GM12878 (cell line): ENCODE measurements around the gene LHFPL4. TPM values are rescaled to one million over a fixed set of nuclear protein-coding genes. Genes with fewer than 3 reads are reported as not detected.

Experiments
- ATAC-seq: fragments of 200-7000 bp; cut with Tn5 transposase; 3 replicates; pipeline ENCODE4 v1.9.1; 2020; ENCODE audit warnings: mild to moderate bottlenecking, moderate library complexity
- BruUV-seq: library from RNA; stranded (reverse); fragments of 400-500 nt; replicated peaks from 2 replicates; lab custom pipeline; 2021; lab: Mats Ljungman, UMichigan
- CTCF ChIA-PET: fragments of 300-600 bp; sonication (Branson Sonifier 250); formaldehyde crosslinking; extraction: SDS; loops from one replicate; lab custom pipeline; 2021; ENCODE audit warnings: inconsistent platforms; lab: Yijun Ruan, JAX
- POLR2A ChIA-PET: fragments of 350-600 bp; formaldehyde crosslinking; extraction: SDS; loops from one replicate; lab custom pipeline; 2021; ENCODE audit warnings: inconsistent platforms; lab: Charles Lee
- RAD21 ChIA-PET: fragments of 300-600 bp; sonication (Branson Sonifier 250); formaldehyde crosslinking; loops from one replicate; lab custom pipeline; 2023; ENCODE audit warnings: antibody characterized with exemption; ENCODE audit not compliant: unreplicated experiment; lab: Charles Lee
- SMC1A ChIA-PET: fragments of 300-600 bp; sonication (Branson Sonifier 250); formaldehyde crosslinking; loops from one replicate; lab custom pipeline; 2023; ENCODE audit not compliant: unreplicated experiment, uncharacterized antibody; lab: Charles Lee
- DNase-seq: peaks from one replicate; pipeline ENCODE4 v3.0.0-alpha.2; 2011; ENCODE audit warnings: low read depth, low spot score
- FAIRE-seq: peaks from 3 replicates; lab custom pipeline; 2011; peaks lifted over from hg19 to GRCh38; lab: Jason Lieb, UNC
- H2AFZ ChIP-seq: 2 replicates; pipeline ENCODE4 v1.6.0; 2011; ENCODE audit warnings: low read depth, low read length, control low read depth; ENCODE audit not compliant: control insufficient read depth
- H3K27ac ChIP-seq: 2 replicates; pipeline ENCODE4 v1.5.1; 2011; ENCODE audit warnings: control low read depth; ENCODE audit not compliant: control insufficient read depth, insufficient read depth
- H3K27me3 ChIP-seq, 2 experiments: replicated peaks in 1 of 2; 2 replicates each; pipeline versions ENCODE4 v1.6.0 to v1.6.1; 2011; ENCODE audit warnings: low read length in 1 of 2; ENCODE audit not compliant: control insufficient read depth in 2 of 2, insufficient read depth in 2 of 2
- H3K36me3 ChIP-seq, 2 experiments: 2 replicates each; pipeline ENCODE4 v1.5.1; 2011; ENCODE audit warnings: low read length in 1 of 2; ENCODE audit not compliant: control insufficient read depth in 2 of 2, insufficient read depth in 2 of 2
- H3K4me1 ChIP-seq: 2 replicates; pipeline ENCODE4 v1.6.1; 2011; ENCODE audit warnings: mild to moderate bottlenecking, low read length, moderate library complexity, mixed read lengths; ENCODE audit not compliant: control insufficient read depth, insufficient read depth
- H3K4me2 ChIP-seq: 2 replicates; pipeline ENCODE4 v1.6.0; 2011; ENCODE audit warnings: control low read depth; ENCODE audit not compliant: control insufficient read depth, insufficient read depth
- H3K4me3 ChIP-seq: fragments of 200-600 bp; sonication (generic); 2 replicates; pipeline ENCODE4 v1.5.1; 2016
- H3K79me2 ChIP-seq: 2 replicates; pipeline ENCODE4 v1.6.0; 2011; ENCODE audit warnings: low read length; ENCODE audit not compliant: control insufficient read depth, insufficient read depth
- H3K9ac ChIP-seq: 2 replicates; pipeline ENCODE4 v1.8.0; 2011; ENCODE audit warnings: low read length, control low read depth, mixed read lengths; ENCODE audit not compliant: control insufficient read depth, insufficient read depth
- H3K9me3 ChIP-seq: replicated peaks from 3 replicates; pipeline ENCODE4 v1.5.1; 2011; ENCODE audit warnings: mild to moderate bottlenecking, low read length; ENCODE audit not compliant: control insufficient read depth, insufficient read depth
- H4K20me1 ChIP-seq: 2 replicates; pipeline ENCODE4 v1.6.0; 2011; ENCODE audit not compliant: control insufficient read depth, insufficient read depth
- EZH2 ChIP-seq: IDR thresholded peaks from 2 replicates; pipeline ENCODE4 v1.6.1; 2012; ENCODE audit warnings: low read depth, mild to moderate bottlenecking, control low read depth, inconsistent platforms, low read length, borderline replicate concordance; ENCODE audit not compliant: control insufficient read depth
- HCFC1 ChIP-seq: fragments of 150-350 bp; IDR thresholded peaks from 2 replicates; pipeline ENCODE4 v1.6.1; 2014; ENCODE audit warnings: low read length
- HDAC6 ChIP-seq: fragments of 200-600 bp; sonication (generic); IDR thresholded peaks from one replicate; pipeline ENCODE4 v1.8.0; 2017; ENCODE audit warnings: antibody characterized with exemption; ENCODE audit not compliant: unreplicated experiment
- IRF4 ChIP-seq: IDR thresholded peaks from 2 replicates; pipeline ENCODE4 v1.6.1; 2011; ENCODE audit warnings: low read depth, low read length
- JUNB ChIP-seq: IDR thresholded peaks from 2 replicates; pipeline ENCODE4 v1.6.1; 2016; ENCODE audit warnings: antibody characterized with exemption, mild to moderate bottlenecking
- LARP7 ChIP-seq: fragments of 450-650 bp; IDR thresholded peaks from 2 replicates; pipeline ENCODE4 v1.6.1; 2017; ENCODE audit warnings: mild to moderate bottlenecking
- MYB ChIP-seq: fragments of 150-350 bp; IDR thresholded peaks from 2 replicates; pipeline ENCODE4 v1.6.1; 2014; ENCODE audit warnings: mild to moderate bottlenecking, low read depth, low read length, borderline replicate concordance
- NFIC ChIP-seq: IDR thresholded peaks from 2 replicates; pipeline ENCODE4 v1.6.1; 2012; ENCODE audit warnings: low read depth, mild to moderate bottlenecking, inconsistent platforms, low read length, moderate library complexity
- POU2F2 ChIP-seq: IDR thresholded peaks from 3 replicates; pipeline ENCODE4 v1.6.1; 2011; ENCODE audit warnings: low read depth, mild to moderate bottlenecking, low read length, borderline replicate concordance
- SIN3A ChIP-seq: IDR thresholded peaks from 2 replicates; pipeline ENCODE4 v1.6.1; 2012; ENCODE audit warnings: low read depth, low read length, improper control_type of control experiment
- TBL1XR1 ChIP-seq: IDR thresholded peaks from 2 replicates; pipeline ENCODE4 v1.6.1; 2012; ENCODE audit warnings: low read depth, low read length, improper control_type of control experiment
- ZNF622 ChIP-seq: fragments of 450-650 bp; IDR thresholded peaks from 2 replicates; pipeline ENCODE4 v1.6.1; 2017; ENCODE audit warnings: mild to moderate bottlenecking, inconsistent platforms
- in situ Hi-C: fragments of 300-500 bp; cut with MboI; formaldehyde crosslinking; loops from 9 replicates; pipeline ENCODE4 v1.14.3; 2018; ENCODE audit warnings: mixed read lengths
- intact Hi-C: fragments of 100-400 bp; cut with micrococcal nuclease; formaldehyde crosslinking; loops from one replicate; pipeline ENCODE4 v1.14.2; 2022; ENCODE audit not compliant: unreplicated experiment
- polyA plus RNA-seq, 11 experiments: library from polyadenylated mRNA; depleted of rRNA in 4 of 11; unstranded in 6 of 11; stranded (reverse) in 5 of 11; fragments of >200 nt; fragmentation: Nextera tagmentation in 4 of 11; fragmentation: Illumina TruSeq in 1 of 11; extraction: Ambion mirVana in 4 of 11; extraction: Trizol in 1 of 11; gene quantifications; 1 replicate in 1 of 11; 2 replicates in 10 of 11; pipeline versions ENCODE4 v1.2.1 to v1.2.3, GENCODE V29; 2011 to 2016; ENCODE audit warnings: inconsistent platforms in 2 of 11, missing spikeins in 2 of 11, low read depth in 1 of 11
- total RNA-seq, 4 experiments: library from RNA; depleted of rRNA in 3 of 4; stranded (reverse); fragments of >200 nt in 3 of 4; fragmentation: Illumina TruSeq in 1 of 4; extraction: Trizol in 1 of 4; gene quantifications; 2 replicates each; pipeline versions ENCODE4 v1.2.1 to v1.2.3, GENCODE V29; 2013 to 2021
- TF ChIP-seq, protein P1 (sequence below): IDR thresholded peaks from 2 replicates; pipeline ENCODE4 v1.6.1; 2012; ENCODE audit warnings: low read length, inconsistent platforms
- TF ChIP-seq, protein P2 (sequence below): fragments of 450-650 bp; IDR thresholded peaks from 2 replicates; pipeline ENCODE4 v1.6.1; 2017; ENCODE audit warnings: antibody characterized with exemption, mild to moderate bottlenecking, moderate library complexity
- TF ChIP-seq, protein P3 (sequence below), 3 experiments: IDR thresholded peaks in 2 of 3; conservative IDR thresholded peaks in 1 of 3; 2 replicates each; pipeline ENCODE4 v1.5.1; 2011; ENCODE audit warnings: low read depth in 3 of 3, low read length in 3 of 3, mild to moderate bottlenecking in 3 of 3, control low read depth in 2 of 3, moderate library complexity in 2 of 3, inconsistent platforms in 1 of 3, mixed read lengths in 1 of 3; ENCODE audit not compliant: control insufficient read depth in 2 of 3, insufficient read depth in 1 of 3; ENCODE audit errors: extremely low read depth in 1 of 3
- TF ChIP-seq, protein P4 (sequence below): fragments of 150-350 bp; IDR thresholded peaks from 2 replicates; pipeline ENCODE4 v1.6.1; 2016; ENCODE audit warnings: low read depth, low read length

The LHFPL4 gene
- total and polyA plus RNA-seq, 10 of the 15 experiments (the other 5 are each of a cell fraction or from before 2014, with no cell fraction given), result 0.05 to 0.15 TPM; not detected in 8

DNA sequence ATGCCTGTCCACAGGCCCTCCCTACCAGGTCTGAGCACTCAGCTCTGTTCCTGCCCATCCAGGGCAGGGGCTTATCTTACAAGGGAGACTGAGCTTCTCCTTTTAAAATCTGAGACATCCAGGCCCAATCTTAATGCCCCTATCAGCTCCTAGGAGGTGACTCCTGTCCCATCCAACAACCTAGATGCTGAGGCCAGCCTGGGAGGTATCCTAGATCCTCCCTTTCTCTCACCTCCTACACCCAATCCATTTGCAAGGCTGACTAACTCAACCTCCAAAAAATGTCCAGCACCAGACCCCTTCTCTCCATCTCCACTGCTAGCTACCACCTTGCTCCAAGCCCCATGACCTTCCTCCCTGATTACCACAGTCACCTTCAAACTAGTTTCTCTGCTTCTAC is 17.4 kb downstream of the LHFPL4 start:
- H3K79me2 ChIP-seq, result no peaks in the 10 kb centered on the region
- ChIA-PET SMC1A (no interaction called here), RAD21 (interaction anchor here (0.6 kb wide), 1 partner anchor 111 kb away, joined by 5 read pairs; no protein-coding TSS in a partner anchor), CTCF (no interaction called here), POLR2A (no interaction called here)
- TF ChIP-seq, protein P1, sequence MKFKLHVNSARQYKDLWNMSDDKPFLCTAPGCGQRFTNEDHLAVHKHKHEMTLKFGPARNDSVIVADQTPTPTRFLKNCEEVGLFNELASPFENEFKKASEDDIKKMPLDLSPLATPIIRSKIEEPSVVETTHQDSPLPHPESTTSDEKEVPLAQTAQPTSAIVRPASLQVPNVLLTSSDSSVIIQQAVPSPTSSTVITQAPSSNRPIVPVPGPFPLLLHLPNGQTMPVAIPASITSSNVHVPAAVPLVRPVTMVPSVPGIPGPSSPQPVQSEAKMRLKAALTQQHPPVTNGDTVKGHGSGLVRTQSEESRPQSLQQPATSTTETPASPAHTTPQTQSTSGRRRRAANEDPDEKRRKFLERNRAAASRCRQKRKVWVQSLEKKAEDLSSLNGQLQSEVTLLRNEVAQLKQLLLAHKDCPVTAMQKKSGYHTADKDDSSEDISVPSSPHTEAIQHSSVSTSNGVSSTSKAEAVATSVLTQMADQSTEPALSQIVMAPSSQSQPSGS, result no peak
- TF ChIP-seq JUNB, result no peak
- no peak for TF ChIP-seq SIN3A
- TF ChIP-seq IRF4, result no peak
- TF ChIP-seq LARP7, result no peak
- no peak for TF ChIP-seq ZNF622
- no peak for TF ChIP-seq HDAC6
- TF ChIP-seq, protein P2, sequence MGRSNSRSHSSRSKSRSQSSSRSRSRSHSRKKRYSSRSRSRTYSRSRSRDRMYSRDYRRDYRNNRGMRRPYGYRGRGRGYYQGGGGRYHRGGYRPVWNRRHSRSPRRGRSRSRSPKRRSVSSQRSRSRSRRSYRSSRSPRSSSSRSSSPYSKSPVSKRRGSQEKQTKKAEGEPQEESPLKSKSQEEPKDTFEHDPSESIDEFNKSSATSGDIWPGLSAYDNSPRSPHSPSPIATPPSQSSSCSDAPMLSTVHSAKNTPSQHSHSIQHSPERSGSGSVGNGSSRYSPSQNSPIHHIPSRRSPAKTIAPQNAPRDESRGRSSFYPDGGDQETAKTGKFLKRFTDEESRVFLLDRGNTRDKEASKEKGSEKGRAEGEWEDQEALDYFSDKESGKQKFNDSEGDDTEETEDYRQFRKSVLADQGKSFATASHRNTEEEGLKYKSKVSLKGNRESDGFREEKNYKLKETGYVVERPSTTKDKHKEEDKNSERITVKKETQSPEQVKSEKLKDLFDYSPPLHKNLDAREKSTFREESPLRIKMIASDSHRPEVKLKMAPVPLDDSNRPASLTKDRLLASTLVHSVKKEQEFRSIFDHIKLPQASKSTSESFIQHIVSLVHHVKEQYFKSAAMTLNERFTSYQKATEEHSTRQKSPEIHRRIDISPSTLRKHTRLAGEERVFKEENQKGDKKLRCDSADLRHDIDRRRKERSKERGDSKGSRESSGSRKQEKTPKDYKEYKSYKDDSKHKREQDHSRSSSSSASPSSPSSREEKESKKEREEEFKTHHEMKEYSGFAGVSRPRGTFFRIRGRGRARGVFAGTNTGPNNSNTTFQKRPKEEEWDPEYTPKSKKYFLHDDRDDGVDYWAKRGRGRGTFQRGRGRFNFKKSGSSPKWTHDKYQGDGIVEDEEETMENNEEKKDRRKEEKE, result no peak
- no peak for TF ChIP-seq EZH2
- no peak for TF ChIP-seq NFIC
- TF ChIP-seq, protein P3, sequence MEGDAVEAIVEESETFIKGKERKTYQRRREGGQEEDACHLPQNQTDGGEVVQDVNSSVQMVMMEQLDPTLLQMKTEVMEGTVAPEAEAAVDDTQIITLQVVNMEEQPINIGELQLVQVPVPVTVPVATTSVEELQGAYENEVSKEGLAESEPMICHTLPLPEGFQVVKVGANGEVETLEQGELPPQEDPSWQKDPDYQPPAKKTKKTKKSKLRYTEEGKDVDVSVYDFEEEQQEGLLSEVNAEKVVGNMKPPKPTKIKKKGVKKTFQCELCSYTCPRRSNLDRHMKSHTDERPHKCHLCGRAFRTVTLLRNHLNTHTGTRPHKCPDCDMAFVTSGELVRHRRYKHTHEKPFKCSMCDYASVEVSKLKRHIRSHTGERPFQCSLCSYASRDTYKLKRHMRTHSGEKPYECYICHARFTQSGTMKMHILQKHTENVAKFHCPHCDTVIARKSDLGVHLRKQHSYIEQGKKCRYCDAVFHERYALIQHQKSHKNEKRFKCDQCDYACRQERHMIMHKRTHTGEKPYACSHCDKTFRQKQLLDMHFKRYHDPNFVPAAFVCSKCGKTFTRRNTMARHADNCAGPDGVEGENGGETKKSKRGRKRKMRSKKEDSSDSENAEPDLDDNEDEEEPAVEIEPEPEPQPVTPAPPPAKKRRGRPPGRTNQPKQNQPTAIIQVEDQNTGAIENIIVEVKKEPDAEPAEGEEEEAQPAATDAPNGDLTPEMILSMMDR (IDR thresholded peaks at IDR 0.05 in 2 of 3, conservative IDR thresholded peaks at IDR 0.05 in 1 of 3; ENCODE audit: control insufficient read depth in 2 of 3, extremely low read depth in 1 of 3, insufficient read depth in 1 of 3, low read depth in 3 of 3, low read length in 3 of 3), result no peak
- TF ChIP-seq, protein P4, sequence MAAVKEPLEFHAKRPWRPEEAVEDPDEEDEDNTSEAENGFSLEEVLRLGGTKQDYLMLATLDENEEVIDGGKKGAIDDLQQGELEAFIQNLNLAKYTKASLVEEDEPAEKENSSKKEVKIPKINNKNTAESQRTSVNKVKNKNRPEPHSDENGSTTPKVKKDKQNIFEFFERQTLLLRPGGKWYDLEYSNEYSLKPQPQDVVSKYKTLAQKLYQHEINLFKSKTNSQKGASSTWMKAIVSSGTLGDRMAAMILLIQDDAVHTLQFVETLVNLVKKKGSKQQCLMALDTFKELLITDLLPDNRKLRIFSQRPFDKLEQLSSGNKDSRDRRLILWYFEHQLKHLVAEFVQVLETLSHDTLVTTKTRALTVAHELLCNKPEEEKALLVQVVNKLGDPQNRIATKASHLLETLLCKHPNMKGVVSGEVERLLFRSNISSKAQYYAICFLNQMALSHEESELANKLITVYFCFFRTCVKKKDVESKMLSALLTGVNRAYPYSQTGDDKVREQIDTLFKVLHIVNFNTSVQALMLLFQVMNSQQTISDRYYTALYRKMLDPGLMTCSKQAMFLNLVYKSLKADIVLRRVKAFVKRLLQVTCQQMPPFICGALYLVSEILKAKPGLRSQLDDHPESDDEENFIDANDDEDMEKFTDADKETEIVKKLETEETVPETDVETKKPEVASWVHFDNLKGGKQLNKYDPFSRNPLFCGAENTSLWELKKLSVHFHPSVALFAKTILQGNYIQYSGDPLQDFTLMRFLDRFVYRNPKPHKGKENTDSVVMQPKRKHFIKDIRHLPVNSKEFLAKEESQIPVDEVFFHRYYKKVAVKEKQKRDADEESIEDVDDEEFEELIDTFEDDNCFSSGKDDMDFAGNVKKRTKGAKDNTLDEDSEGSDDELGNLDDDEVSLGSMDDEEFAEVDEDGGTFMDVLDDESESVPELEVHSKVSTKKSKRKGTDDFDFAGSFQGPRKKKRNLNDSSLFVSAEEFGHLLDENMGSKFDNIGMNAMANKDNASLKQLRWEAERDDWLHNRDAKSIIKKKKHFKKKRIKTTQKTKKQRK, result no peak
- TF ChIP-seq TBL1XR1, result no peak
- TF ChIP-seq MYB, result no peak
- TF ChIP-seq POU2F2, result no peak
- TF ChIP-seq HCFC1, result no peak
- H4K20me1 ChIP-seq, result no peaks in the 10 kb centered on the region
- H3K9ac ChIP-seq, result no peak overlapping the region
- in situ Hi-C loops, result no loop called here
- ATAC-seq (no peak), FAIRE-seq (no peak), DNase-seq (no peak)
- no peaks in the 10 kb centered on the region for H3K9me3 ChIP-seq
- H3K36me3 ChIP-seq, result no peaks in the 10 kb centered on the region
- BruUV-seq, result no TSS peak
- H3K27me3 ChIP-seq, result 0 out of 4 replicates have a peak, but pooled peaks cover 2 to 4% of the 10 kb centered on the region in 2 experiments
- H2AFZ ChIP-seq, result no peak overlapping the region
- H3K4me2 ChIP-seq, result no peak overlapping the region
- H3K4me1 ChIP-seq, result no peaks in the 10 kb centered on the region
- H3K27ac ChIP-seq, result no peak overlapping the region
- H3K4me3 ChIP-seq, result no peak overlapping the region
- intact Hi-C loops, result no loop called here
